GM19395 (cell line): ENCODE data around the gene MADCAM1.
A peak's percentile ranks its signal among the peaks of the same experiment; 100 is the strongest.

ENCODE experiments used
- ATAC-seq: cut with Tn5 transposase; IDR thresholded peaks from one replicate; pipeline ENCODE4 v1.9.1; 2021; ENCODE audit warnings: mild to moderate bottlenecking, moderate library complexity; ENCODE audit not compliant: unreplicated experiment

The MADCAM1 gene

GRCh38 chr19:531009-531752, 34.9 kb downstream of the MADCAM1 start:
- ATAC-seq = peak; percentile 50

- ATAC-seq = peak; percentile 36
Measured at GRCh38 chr19:531753-532560, 35.7 kb downstream of the MADCAM1 start, which contains the start of gene CDC34. Gene CDC34 (plus strand): TSS chr19:531760. CDS start chr19:531932, 172 bp downstream.

GRCh38 chr19:532561-533363, 36.5 kb downstream of the MADCAM1 start:
- no peak for ATAC-seq

GRCh38 chr19:533364-534058, 37.2 kb downstream of the MADCAM1 start:
- ATAC-seq = no peak

- no peak for ATAC-seq
Measured at GRCh38 chr19:534088-534487, 37.8 kb downstream of the MADCAM1 start.

- ATAC-seq = no peak
Measured at GRCh38 chr19:535017-535835, 38.9 kb downstream of the MADCAM1 start.

GRCh38 chr19:536031-536880, 40.0 kb downstream of the MADCAM1 start:
- no peak for ATAC-seq

GRCh38 chr19:536881-537404, 40.7 kb downstream of the MADCAM1 start:
- ATAC-seq = no peak

GRCh38 chr19:538641-539428, 42.5 kb downstream of the MADCAM1 start:
- no peak for ATAC-seq

- ATAC-seq = no peak
Measured at GRCh38 chr19:539429-540030, 43.2 kb downstream of the MADCAM1 start.

- no peak for ATAC-seq
Measured at GRCh38 chr19:540867-541637, 44.8 kb downstream of the MADCAM1 start.

- no peak for ATAC-seq
Measured at GRCh38 chr19:541699-542098, 45.4 kb downstream of the MADCAM1 start.

GRCh38 chr19:542173-542866, 46.0 kb downstream of the MADCAM1 start:
- no peak for ATAC-seq

GRCh38 chr19:543910-544608, 47.8 kb downstream of the MADCAM1 start, which contains the start of gene GZMM:
Gene GZMM (plus strand): TSS chr19:544053. CDS start chr19:544072, 19 bp downstream.
- ATAC-seq = no peak

- no peak for ATAC-seq
Measured at GRCh38 chr19:547117-547516, 50.8 kb downstream of the MADCAM1 start.
